GM18951 (cell line): Measurements from ENCODE around the gene NACAD.

ENCODE experiments used
- POLR2A ChIP-seq: IDR thresholded peaks from 4 replicates; pipeline ENCODE4 v1.6.1; 2011; ENCODE audit warnings: mild to moderate bottlenecking; ENCODE audit not compliant: insufficient read length, insufficient read depth; ENCODE audit errors: extremely low read depth
- in situ Hi-C: fragments of 300-500 bp; cut with MboI; formaldehyde crosslinking; loops from one replicate; pipeline ENCODE4 v1.12.0; 2022; ENCODE audit warnings: low sequenced_read_pairs, mixed read lengths, inconsistent platforms; ENCODE audit not compliant: unreplicated experiment

NACAD gene

GRCh38 chr7:45088821-45089340, at the start of gene NACAD:
TSS of gene NACAD (minus strand) at chr7:45088969. CDS start at chr7:45088894, 75 bp downstream.
- in situ Hi-C loops, result no loop called here
- no peak for TF ChIP-seq POLR2A

- in situ Hi-C loops, result loop anchor here (10.0 to 25.0 kb wide), 2 partner anchors 282 to 549 kb away; partner anchors contain the start of gene TMED4
- no peak for TF ChIP-seq POLR2A
These were observed 47.6 kb upstream of the NACAD start for GRCh38 chr7:45136106-45137060.

- no peak for TF ChIP-seq POLR2A
- in situ Hi-C loops, result loop anchor here (10.0 to 25.0 kb wide), 2 partner anchors 279 to 547 kb away; partner anchors contain the start of gene TMED4
These were observed 45.1 kb upstream of the NACAD start for GRCh38 chr7:45133877-45134276.

GRCh38 chr7:45133352-45133751, 44.6 kb upstream of the NACAD start:
- TF ChIP-seq POLR2A, result no peak
- in situ Hi-C loops, result loop anchor here (10.0 to 25.0 kb wide), 2 partner anchors 279 to 546 kb away; partner anchors contain the start of gene TMED4

- in situ Hi-C loops, result loop anchor here (10.0 to 25.0 kb wide), 2 partner anchors 278 to 546 kb away; partner anchors contain the start of gene TMED4
- no peak for TF ChIP-seq POLR2A
These were observed 44.0 kb upstream of the NACAD start for GRCh38 chr7:45132708-45133320.

- in situ Hi-C loops, result loop anchor here (10.0 to 25.0 kb wide), 2 partner anchors 277 to 545 kb away; partner anchors contain the start of gene TMED4
- TF ChIP-seq POLR2A, result no peak
These were observed 43.1 kb upstream of the NACAD start for GRCh38 chr7:45131891-45132290.

GRCh38 chr7:45130910-45131309, 42.1 kb upstream of the NACAD start:
- no peak for TF ChIP-seq POLR2A
- in situ Hi-C loops, result loop anchor here (10.0 to 25.0 kb wide), 2 partner anchors 276 to 544 kb away; partner anchors contain the start of gene TMED4

GRCh38 chr7:45129906-45130305, 41.1 kb upstream of the NACAD start:
- TF ChIP-seq POLR2A, result no peak
- in situ Hi-C loops, result loop anchor here (10.0 to 25.0 kb wide), 2 partner anchors 275 to 543 kb away; partner anchors contain the start of gene TMED4

GRCh38 chr7:45129181-45129800, 40.5 kb upstream of the NACAD start:
- in situ Hi-C loops, result loop anchor here (25.0 kb wide), 1 partner anchor 542 kb away; the partner anchor contains the start of gene TMED4
- no peak for TF ChIP-seq POLR2A

- no peak for TF ChIP-seq POLR2A
- in situ Hi-C loops, result loop anchor here (25.0 kb wide), 1 partner anchor 540 kb away; the partner anchor contains the start of gene TMED4
These were observed 38.2 kb upstream of the NACAD start for GRCh38 chr7:45126920-45127319.

- in situ Hi-C loops, result loop anchor here (25.0 kb wide), 1 partner anchor 539 kb away; the partner anchor contains the start of gene TMED4
- TF ChIP-seq POLR2A, result no peak
These were observed 37.4 kb upstream of the NACAD start for GRCh38 chr7:45126201-45126600.

- in situ Hi-C loops, result loop anchor here (25.0 kb wide), 1 partner anchor 538 kb away; the partner anchor contains the start of gene TMED4
- TF ChIP-seq POLR2A, result no peak
These were observed 36.6 kb upstream of the NACAD start for GRCh38 chr7:45125193-45125904.
